Muscle layer of duodenum (tissue), 2 donors: ENCODE measurements around the gene RBM15B.

Experiments
- H3K27ac ChIP-seq: one replicate; pipeline ENCODE4 v1.7.0; 2013; ENCODE audit warnings: mild to moderate bottlenecking, low read length
- H3K27me3 ChIP-seq: one replicate; pipeline ENCODE4 v1.7.0; 2013; ENCODE audit warnings: low read depth, mild to moderate bottlenecking, control low read depth, low read length
- H3K36me3 ChIP-seq, 2 donors: one replicate each; pipeline ENCODE4 v1.7.0; 2013; ENCODE audit warnings: low read length in 2 of 2, control low read depth in 1 of 2, mild to moderate bottlenecking in 1 of 2; ENCODE audit not compliant: insufficient read depth in 2 of 2, control insufficient read depth in 1 of 2
- H3K4me1 ChIP-seq, 2 donors: one replicate each; pipeline ENCODE4 v1.7.0; 2013; ENCODE audit warnings: low read length in 2 of 2, mild to moderate bottlenecking in 2 of 2, control low read depth in 1 of 2, moderate library complexity in 1 of 2; ENCODE audit not compliant: insufficient read depth in 2 of 2, control insufficient read depth in 1 of 2
- H3K4me3 ChIP-seq, 2 donors: one replicate each; pipeline ENCODE4 v1.7.0; 2013; ENCODE audit warnings: low read length in 2 of 2, low read depth in 1 of 2, mild to moderate bottlenecking in 1 of 2
- H3K9me3 ChIP-seq, 2 donors: one replicate each; pipeline ENCODE4 v1.7.0; 2013; ENCODE audit warnings: low read length in 2 of 2, control low read depth in 1 of 2, mild to moderate bottlenecking in 1 of 2; ENCODE audit not compliant: control insufficient read depth in 1 of 2
- donor health status: healthy.

The RBM15B gene

DNA sequence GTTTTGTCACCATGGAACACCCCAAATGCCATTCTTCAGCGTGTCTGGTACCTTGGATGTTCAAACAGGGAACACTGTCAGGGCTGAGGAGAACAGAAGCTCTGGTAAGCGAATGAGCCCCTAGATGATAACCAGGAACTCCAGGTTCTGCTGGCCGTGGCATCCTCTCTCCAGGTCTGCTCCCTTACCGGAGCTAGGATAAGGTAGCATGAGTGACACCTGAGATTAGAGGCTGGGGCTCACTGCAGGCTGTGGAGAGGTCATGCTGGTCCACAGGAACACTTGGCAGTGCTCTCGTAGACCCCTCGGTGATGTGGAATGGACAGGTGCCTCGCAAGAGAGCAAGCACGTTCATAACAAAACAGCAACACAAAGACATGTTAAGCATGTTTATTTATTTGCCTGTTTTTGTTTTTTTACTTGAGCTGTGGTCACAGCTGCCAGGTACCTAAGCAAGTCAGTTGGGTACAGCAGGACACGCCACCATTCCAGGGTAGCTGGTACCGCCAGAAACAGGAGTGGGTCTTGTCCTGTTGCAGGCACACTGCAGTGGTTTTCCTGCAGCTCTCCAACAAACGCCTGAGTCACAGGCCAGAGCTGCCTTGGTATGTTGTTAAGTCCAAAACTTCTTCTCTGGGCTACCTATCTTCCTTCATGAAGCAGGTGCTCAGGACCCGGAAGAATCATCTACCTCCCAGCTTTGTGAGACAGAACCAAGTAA is 4.6 kb downstream of the RBM15B start:
- Histone ChIP-seq H3K27ac (no peak overlapping the region), H3K27me3 (no peaks in the 10 kb centered on the region), H3K36me3 (peaks cover 47 to 68% of the 10 kb centered on the region in 2 donors), H3K4me3 (no peak overlapping the region), H3K9me3 (no peaks in the 10 kb centered on the region), H3K4me1 (peaks cover 11 to 40% of the 10 kb centered on the region in 2 donors)

- no peak overlapping the region for H3K27ac ChIP-seq
- no peaks in the 10 kb centered on the region for H3K9me3 ChIP-seq
- H3K27me3 ChIP-seq, result no peaks in the 10 kb centered on the region
- no peak overlapping the region for H3K4me3 ChIP-seq
- H3K4me1 ChIP-seq, result peaks cover 11 to 39% of the 10 kb centered on the region in 2 donors
- peaks cover 49 to 72% of the 10 kb centered on the region in 2 donors for H3K36me3 ChIP-seq
Measured at GRCh38 chr3:51396401-51396800, 5.3 kb downstream of the RBM15B start.

DNA sequence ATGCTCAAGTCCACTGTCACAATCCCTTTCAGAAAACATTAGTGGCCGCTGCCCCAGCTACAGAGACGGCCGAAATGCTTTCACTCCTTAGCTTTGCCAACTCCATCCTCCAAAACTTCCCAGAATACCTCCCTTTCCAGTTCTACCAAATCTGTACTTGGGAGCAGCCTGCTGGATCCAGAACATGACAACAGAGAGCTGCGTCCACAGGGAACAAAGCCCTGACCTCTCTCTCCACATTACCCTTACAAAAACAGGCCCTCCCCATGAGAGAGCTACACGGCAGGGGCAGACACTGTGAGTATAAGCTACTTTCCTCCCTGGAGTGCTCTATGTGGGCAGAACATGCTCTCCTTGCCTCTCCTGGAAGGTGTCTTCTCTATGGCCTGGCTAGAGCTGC is 6.3 kb downstream of the RBM15B start:
- Histone ChIP-seq H3K4me1 (peaks cover 9 to 32% of the 10 kb centered on the region in 2 donors), H3K27ac (no peak overlapping the region), H3K36me3 (peaks cover 57 to 74% of the 10 kb centered on the region in 2 donors), H3K9me3 (no peaks in the 10 kb centered on the region), H3K27me3 (no peaks in the 10 kb centered on the region), H3K4me3 (no peak overlapping the region)

DNA sequence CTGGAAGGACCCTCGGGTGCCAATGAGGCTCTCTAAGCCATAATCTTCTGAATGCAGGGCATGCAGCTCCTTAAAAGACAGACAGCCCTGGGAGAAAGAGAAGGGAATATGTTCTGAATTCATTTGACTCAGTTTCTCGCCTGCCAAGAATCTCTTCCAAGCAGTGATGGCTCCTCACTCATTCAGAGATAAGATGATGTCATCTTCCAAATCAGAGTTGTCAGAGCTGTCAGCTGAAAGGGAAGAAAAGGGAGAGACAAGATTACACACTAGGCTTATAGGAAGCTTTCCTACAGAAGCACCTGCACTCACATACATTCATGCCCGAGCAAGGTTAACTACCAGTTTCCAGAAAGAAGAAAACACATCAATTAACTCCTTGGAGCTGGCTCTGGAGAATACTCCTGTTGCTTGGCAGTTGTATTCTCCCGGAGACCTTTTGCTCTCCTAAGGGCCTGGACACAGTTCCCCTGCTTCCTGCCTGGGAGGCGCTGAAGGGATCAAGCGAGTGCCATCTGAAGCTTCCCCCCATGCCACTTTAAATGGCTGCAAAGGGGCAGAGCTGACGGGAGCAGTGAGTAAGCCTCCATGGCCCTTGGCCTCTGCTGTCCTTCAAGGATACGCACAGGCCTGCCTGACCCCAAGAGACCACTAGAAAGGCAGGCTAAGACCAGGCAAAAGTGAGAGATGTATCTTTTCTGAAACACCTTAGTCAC is 7.7 kb downstream of the RBM15B start:
- Histone ChIP-seq H3K27me3 (no peaks in the 10 kb centered on the region), H3K9me3 (no peaks in the 10 kb centered on the region), H3K4me1 (peaks cover 4 to 18% of the 10 kb centered on the region in 2 donors), H3K36me3 (peaks cover 58 to 65% of the 10 kb centered on the region in 2 donors), H3K27ac (no peak overlapping the region), H3K4me3 (no peak overlapping the region)

- Histone ChIP-seq H3K27ac (no peak overlapping the region), H3K4me3 (no peak overlapping the region), H3K9me3 (no peaks in the 10 kb centered on the region), H3K27me3 (no peaks in the 10 kb centered on the region), H3K4me1 (peaks cover 0 to 4% of the 10 kb centered on the region in 2 donors), H3K36me3 (peaks cover 45 to 51% of the 10 kb centered on the region in 2 donors)
Measured at GRCh38 chr3:51400166-51400565, 9.1 kb downstream of the RBM15B start.

- H3K4me1 ChIP-seq, result no peaks in the 10 kb centered on the region
- no peak overlapping the region for H3K27ac ChIP-seq
- H3K4me3 ChIP-seq, result no peak overlapping the region
- peaks cover 34 to 36% of the 10 kb centered on the region in 2 donors for H3K36me3 ChIP-seq
- no peaks in the 10 kb centered on the region for H3K27me3 ChIP-seq
- H3K9me3 ChIP-seq, result no peaks in the 10 kb centered on the region
Measured at GRCh38 chr3:51401735-51402134, 10.7 kb downstream of the RBM15B start.

DNA sequence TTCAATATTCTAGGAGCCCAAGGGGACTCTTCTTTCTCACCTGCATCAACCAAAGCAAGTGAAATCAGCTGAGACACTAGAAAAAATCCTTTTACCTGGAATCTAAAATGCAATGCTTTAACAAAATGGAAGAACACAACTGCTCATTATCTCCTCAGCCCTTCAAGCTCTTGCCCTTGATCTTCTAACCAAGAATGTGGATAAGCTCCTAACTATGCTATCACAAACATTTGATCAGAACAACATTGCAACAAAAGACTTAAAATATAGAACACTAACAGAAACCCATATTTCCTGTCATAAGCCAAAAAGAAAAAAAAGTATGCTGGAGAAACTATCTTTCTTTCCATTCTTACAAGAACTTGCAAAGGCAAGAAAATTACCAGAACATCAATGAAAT is 12.6 kb downstream of the RBM15B start:
- H3K27me3 ChIP-seq, result no peaks in the 10 kb centered on the region

DNA sequence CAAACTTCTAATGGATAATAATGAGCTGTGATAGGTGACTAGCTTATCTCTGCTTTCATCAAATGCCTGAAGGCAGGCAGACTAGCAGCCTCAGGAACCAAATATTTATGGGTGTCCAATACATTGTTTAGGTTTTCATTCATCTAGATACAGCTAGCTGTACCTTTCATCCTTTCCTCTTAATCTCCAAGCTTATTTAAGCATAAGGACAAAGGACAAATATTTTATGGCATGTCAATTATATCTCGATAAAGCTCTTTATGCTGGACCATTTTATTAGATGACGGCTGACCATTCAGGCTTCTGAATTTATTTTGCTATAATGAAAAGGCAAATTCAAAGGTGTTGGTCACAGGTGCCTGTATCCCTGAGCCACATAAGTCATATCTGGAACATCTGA is 16.9 kb downstream of the RBM15B start:
- no peaks in the 10 kb centered on the region for H3K4me1 ChIP-seq
- no peak overlapping the region for H3K27ac ChIP-seq
- H3K36me3 ChIP-seq, result peaks cover 30 to 36% of the 10 kb centered on the region in 2 donors
- no peaks in the 10 kb centered on the region for H3K9me3 ChIP-seq
- no peak overlapping the region for H3K4me3 ChIP-seq
- no peaks in the 10 kb centered on the region for H3K27me3 ChIP-seq

More for the DNA sequence above, 12.6 kb downstream of the RBM15B start:
- Histone ChIP-seq H3K27ac (no peak overlapping the region), H3K9me3 (no peaks in the 10 kb centered on the region), H3K4me1 (no peaks in the 10 kb centered on the region), H3K36me3 (peaks cover 28 to 32% of the 10 kb centered on the region in 2 donors), H3K4me3 (no peak overlapping the region)

GRCh38 chr3:51408813-51409212 is 17.7 kb downstream of the RBM15B start:
- H3K9me3 ChIP-seq, result no peaks in the 10 kb centered on the region

GRCh38 chr3:51422211-51422610 is 31.1 kb downstream of the RBM15B start:
- Histone ChIP-seq H3K27ac (no peak overlapping the region), H3K36me3 (peaks cover 35 to 45% of the 10 kb centered on the region in 2 donors), H3K4me3 (no peak overlapping the region), H3K4me1 (no peaks in the 10 kb centered on the region), H3K9me3 (no peaks in the 10 kb centered on the region), H3K27me3 (no peaks in the 10 kb centered on the region)

More at GRCh38 chr3:51408813-51409212, 17.7 kb downstream of the RBM15B start:
- H3K36me3 ChIP-seq, result peaks cover 32 to 42% of the 10 kb centered on the region in 2 donors
- H3K27ac ChIP-seq, result no peak overlapping the region
- H3K4me1 ChIP-seq, result no peaks in the 10 kb centered on the region
- no peaks in the 10 kb centered on the region for H3K27me3 ChIP-seq
- H3K4me3 ChIP-seq, result no peak overlapping the region

DNA sequence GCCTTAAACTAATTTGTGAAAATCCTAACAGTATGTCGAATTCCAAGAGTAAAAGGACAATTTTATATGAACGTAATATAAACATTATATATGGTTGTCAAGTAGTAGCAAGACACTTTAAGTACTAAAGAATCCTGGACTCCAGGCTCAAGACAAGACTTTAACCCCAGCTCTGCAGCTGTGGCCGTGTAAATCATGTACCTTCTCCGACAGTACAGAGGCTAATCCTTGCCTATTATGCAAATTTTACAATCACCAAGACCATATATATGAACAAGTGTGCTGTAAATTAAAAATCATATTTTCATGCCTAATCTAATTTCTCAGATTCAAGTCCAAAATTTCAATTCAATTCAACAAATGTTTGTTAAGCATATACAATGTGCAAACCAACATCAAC is 35.8 kb downstream of the RBM15B start:
- no peaks in the 10 kb centered on the region for H3K27me3 ChIP-seq
- H3K4me1 ChIP-seq, result no peaks in the 10 kb centered on the region
- H3K4me3 ChIP-seq, result no peak overlapping the region
- peaks cover 17 to 36% of the 10 kb centered on the region in 2 donors for H3K36me3 ChIP-seq
- H3K27ac ChIP-seq, result no peak overlapping the region
- no peaks in the 10 kb centered on the region for H3K9me3 ChIP-seq
